Fibroblast of villous mesenchyme (primary cell): Measurements from ENCODE around the gene FAM83G. TPM values are rescaled to one million over a fixed set of nuclear protein-coding genes. Genes with fewer than 3 reads are reported as not detected.

Experiments
- DNase-seq: peaks from one replicate; pipeline ENCODE4 v3.0.0-alpha.2; 2010; ENCODE audit warnings: low read depth
- H3K4me3 ChIP-seq: 2 replicates; pipeline ENCODE4 v1.5.1; 2011; ENCODE audit warnings: low read depth, mild to moderate bottlenecking, low read length
- total RNA-seq: library from RNA; depleted of rRNA; stranded (reverse); fragments of >200 nt; gene quantifications from 2 replicates; pipeline ENCODE4 v1.2.3, GENCODE V29; 2012
- TF ChIP-seq, protein P1 (sequence below): IDR thresholded peaks from 2 replicates; pipeline ENCODE4 v1.5.1; 2012; ENCODE audit warnings: low read depth, mild to moderate bottlenecking, low read length; ENCODE audit not compliant: insufficient read depth

The FAM83G gene
- total RNA-seq, 1 donor: 12.1 TPM

DNA sequence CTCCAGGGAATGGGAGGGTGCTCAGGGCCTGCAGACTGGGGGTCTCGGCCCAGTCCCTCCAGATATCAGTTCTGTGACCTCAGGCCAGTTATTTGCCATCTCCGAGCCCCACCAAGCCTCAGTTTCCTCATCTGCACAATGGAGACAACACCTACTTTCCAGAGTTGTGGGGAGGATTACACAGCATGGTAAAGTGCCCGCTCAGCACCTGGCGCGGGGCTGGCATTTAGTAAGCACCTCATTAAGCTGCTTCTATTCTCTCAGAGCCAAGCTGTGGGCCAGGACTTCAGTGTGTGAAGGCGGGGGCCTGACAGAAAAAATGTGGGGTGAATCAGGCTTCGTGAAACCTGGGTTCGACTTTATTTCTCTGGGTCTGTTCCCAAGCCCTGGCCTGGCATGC is 5.2 kb downstream of the FAM83G start:
- DNase-seq: no peak
- TF ChIP-seq, protein P1, sequence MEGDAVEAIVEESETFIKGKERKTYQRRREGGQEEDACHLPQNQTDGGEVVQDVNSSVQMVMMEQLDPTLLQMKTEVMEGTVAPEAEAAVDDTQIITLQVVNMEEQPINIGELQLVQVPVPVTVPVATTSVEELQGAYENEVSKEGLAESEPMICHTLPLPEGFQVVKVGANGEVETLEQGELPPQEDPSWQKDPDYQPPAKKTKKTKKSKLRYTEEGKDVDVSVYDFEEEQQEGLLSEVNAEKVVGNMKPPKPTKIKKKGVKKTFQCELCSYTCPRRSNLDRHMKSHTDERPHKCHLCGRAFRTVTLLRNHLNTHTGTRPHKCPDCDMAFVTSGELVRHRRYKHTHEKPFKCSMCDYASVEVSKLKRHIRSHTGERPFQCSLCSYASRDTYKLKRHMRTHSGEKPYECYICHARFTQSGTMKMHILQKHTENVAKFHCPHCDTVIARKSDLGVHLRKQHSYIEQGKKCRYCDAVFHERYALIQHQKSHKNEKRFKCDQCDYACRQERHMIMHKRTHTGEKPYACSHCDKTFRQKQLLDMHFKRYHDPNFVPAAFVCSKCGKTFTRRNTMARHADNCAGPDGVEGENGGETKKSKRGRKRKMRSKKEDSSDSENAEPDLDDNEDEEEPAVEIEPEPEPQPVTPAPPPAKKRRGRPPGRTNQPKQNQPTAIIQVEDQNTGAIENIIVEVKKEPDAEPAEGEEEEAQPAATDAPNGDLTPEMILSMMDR: no peak
- no peak overlapping the region for H3K4me3 ChIP-seq

DNA sequence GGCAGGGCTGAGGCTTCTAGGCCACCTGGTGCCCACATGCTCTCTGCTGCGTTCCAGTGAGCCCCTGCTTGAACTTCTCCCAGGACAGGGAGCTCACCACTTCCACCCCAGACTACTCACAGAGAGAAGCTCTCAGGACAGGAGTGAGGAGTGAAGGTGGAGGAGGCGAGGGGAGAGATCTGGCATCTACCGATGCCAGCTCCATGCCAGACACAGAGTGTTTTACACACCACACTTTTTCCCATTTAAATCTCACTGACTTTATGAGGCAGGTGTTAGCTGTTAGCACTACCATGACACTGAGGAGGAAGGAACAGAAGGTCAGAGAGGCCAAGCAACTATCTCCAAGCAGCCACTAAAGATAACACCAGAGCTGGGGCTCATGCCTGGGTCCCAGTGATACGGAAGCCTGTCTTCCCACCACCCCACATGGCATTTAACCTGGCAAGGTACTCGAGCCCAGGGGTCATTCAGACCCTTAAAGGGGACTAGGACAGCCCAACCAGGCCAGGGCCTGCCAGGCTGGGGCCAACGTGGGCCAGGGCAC is 6.8 kb downstream of the FAM83G start:
- DNase-seq: peak; percentile 53
- TF ChIP-seq, protein P1: no peak
- H3K4me3 ChIP-seq: no peak overlapping the region

DNA sequence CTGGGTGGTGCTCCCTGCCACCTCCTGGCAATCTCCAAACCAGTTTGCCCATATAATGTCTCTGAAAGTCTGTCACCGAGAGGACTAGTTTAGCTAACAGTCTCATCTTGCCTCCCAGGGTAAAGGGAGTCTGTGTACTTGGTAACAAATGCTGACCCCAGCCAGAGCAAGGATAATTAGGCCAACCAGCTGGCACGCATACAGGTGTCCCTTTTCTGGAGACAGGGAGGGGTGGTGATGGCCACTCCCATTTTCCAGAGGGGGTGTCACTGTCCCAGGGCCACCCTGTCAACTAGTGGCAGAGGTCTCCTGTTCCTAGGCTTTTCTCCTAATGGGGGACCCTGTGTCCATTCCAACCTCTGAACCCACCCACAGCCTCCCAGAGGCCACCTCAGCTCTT is 8.1 kb downstream of the FAM83G start:
- H3K4me3 ChIP-seq: no peak overlapping the region
- DNase-seq: no peak
- TF ChIP-seq, protein P1: no peak

GRCh38 chr17:18995220-18995619 is 9.3 kb downstream of the FAM83G start:
- TF ChIP-seq, protein P1: no peak

DNA sequence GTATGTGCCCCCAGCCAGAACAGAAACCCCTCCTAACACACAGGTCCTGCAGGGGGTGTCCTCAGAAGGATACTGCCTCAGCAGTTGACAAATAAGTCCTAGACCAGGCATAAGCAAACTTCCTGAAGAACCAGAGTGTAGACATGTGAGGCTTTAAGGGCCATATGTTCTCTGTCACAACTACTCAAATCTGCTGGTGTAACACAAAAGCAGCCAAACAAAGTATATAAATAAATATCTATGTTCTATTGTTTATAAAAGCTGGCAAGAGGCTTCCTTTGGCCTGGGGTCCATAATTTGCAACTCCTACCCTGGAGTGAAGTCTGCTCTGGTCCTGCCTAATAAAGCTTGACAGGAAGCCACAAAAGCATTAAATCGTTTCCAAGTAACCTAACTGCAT is 9.9 kb downstream of the FAM83G start:
- H3K4me3 ChIP-seq: no peak overlapping the region
- DNase-seq: peak; percentile 61
- TF ChIP-seq, protein P1: no peak

More at GRCh38 chr17:18995220-18995619, 9.3 kb downstream of the FAM83G start:
- DNase-seq: no peak
- H3K4me3 ChIP-seq: no peak overlapping the region

GRCh38 chr17:18993905-18994526 is 10.5 kb downstream of the FAM83G start:
- TF ChIP-seq, protein P1: no peak
- no peak overlapping the region for H3K4me3 ChIP-seq
- DNase-seq: peak; percentile 70
